H1 (cell line): ENCODE results near the gene MAPK8IP3. TPM values are rescaled to one million over a fixed set of nuclear protein-coding genes. Genes with fewer than 3 reads are reported as not detected.
A peak's percentile ranks its signal among the peaks of the same experiment; 100 is the strongest.
"Not testable (repeated sequence)": the region's sequence is repeated elsewhere in the genome, so short reads cannot be mapped to it uniquely, and the experiment has no call there.

ENCODE experiments used
- CTCF ChIA-PET: fragments of 300-600 bp; sonication (Branson Sonifier 250); formaldehyde crosslinking; loops from one replicate; lab custom pipeline; 2021; ENCODE audit not compliant: partially characterized antibody; lab: Charles Lee
- POLR2A ChIA-PET: fragments of 300-600 bp; sonication (Branson Sonifier 250); formaldehyde crosslinking; loops from one replicate; lab custom pipeline; 2021; ENCODE audit warnings: inconsistent platforms; ENCODE audit not compliant: partially characterized antibody; lab: Charles Lee
- DNase-seq, 2 experiments: peaks; one replicate each; pipeline versions ENCODE4 v3.0.0 to v3.0.0-alpha.2; 2010 to 2022; ENCODE audit warnings: low spot score in 2 of 2, low read depth in 1 of 2, mixed read lengths in 1 of 2
- FAIRE-seq: peaks from 2 replicates; lab custom pipeline; 2011; peaks lifted over from hg19 to GRCh38; lab: Jason Lieb, UNC
- H2AFZ ChIP-seq: 2 replicates; pipeline ENCODE4 v1.8.1; 2012; ENCODE audit warnings: low read length, inconsistent platforms
- H2AK5ac ChIP-seq: 2 replicates; pipeline ENCODE4 v1.6.1; 2013; ENCODE audit warnings: low read depth, low read length
- H2BK120ac ChIP-seq: replicated peaks from 2 replicates; pipeline ENCODE3; 2013; ENCODE audit warnings: low read depth, low read length, inconsistent platforms
- H2BK12ac ChIP-seq: 2 replicates; pipeline ENCODE4 v1.6.1; 2013; ENCODE audit warnings: low read depth, low read length
- H2BK15ac ChIP-seq: 2 replicates; pipeline ENCODE4 v1.6.1; 2013; ENCODE audit warnings: low read length
- H2BK20ac ChIP-seq: 2 replicates; pipeline ENCODE4 v1.6.1; 2013; ENCODE audit warnings: low read length
- H2BK5ac ChIP-seq: 2 replicates; pipeline ENCODE4 v1.6.1; 2013; ENCODE audit warnings: low read depth, low read length
- H3K14ac ChIP-seq: 2 replicates; pipeline ENCODE4 v1.6.1; 2013; ENCODE audit warnings: inconsistent platforms; ENCODE audit not compliant: insufficient read length
- H3K18ac ChIP-seq: 2 replicates; pipeline ENCODE4 v1.6.1; 2013; ENCODE audit warnings: low read length; ENCODE audit errors: extremely low read depth
- H3K23ac ChIP-seq: 2 replicates; pipeline ENCODE4 v1.6.1; 2013; ENCODE audit warnings: inconsistent platforms; ENCODE audit not compliant: insufficient read length
- H3K23me2 ChIP-seq: 2 replicates; pipeline ENCODE4 v1.6.1; 2013; ENCODE audit warnings: low read depth, low read length
- H3K27ac ChIP-seq: 2 replicates; pipeline ENCODE4 v1.6.1; 2011; ENCODE audit warnings: low read depth, low read length, inconsistent platforms
- H3K27me3 ChIP-seq, 4 experiments: replicated peaks in 1 of 4; 1 replicate in 1 of 4; 2 replicates in 3 of 4; pipeline versions ENCODE4 v1.6.1 to v1.8.1; 2011 to 2013; ENCODE audit warnings: low read length in 3 of 4, mild to moderate bottlenecking in 3 of 4, inconsistent platforms in 2 of 4, mixed read lengths in 2 of 4, moderate library complexity in 1 of 4; ENCODE audit not compliant: control insufficient read depth in 3 of 4, insufficient read depth in 3 of 4; ENCODE audit errors: extremely low read depth in 1 of 4
- H3K36me3 ChIP-seq, 4 experiments: 2 replicates each; pipeline versions ENCODE4 v1.6.1 to v1.8.1; 2011 to 2013; ENCODE audit warnings: mild to moderate bottlenecking in 4 of 4, low read length in 3 of 4, moderate library complexity in 2 of 4, control low read depth in 1 of 4, inconsistent platforms in 1 of 4; ENCODE audit not compliant: insufficient read depth in 4 of 4, control insufficient read depth in 2 of 4
- H3K4ac ChIP-seq: replicated peaks from 2 replicates; pipeline ENCODE3; 2013; ENCODE audit warnings: low read length, low read depth, mixed read lengths, inconsistent platforms; ENCODE audit not compliant: insufficient read length
- H3K4me1 ChIP-seq, 4 experiments: replicated peaks in 1 of 4; 1 replicate in 1 of 4; 2 replicates in 3 of 4; pipeline versions ENCODE4 v1.6.1 to v1.8.1; 2011 to 2013; ENCODE audit warnings: low read length in 3 of 4, inconsistent platforms in 2 of 4, mixed read lengths in 1 of 4; ENCODE audit not compliant: insufficient read depth in 4 of 4, control insufficient read depth in 3 of 4
- H3K4me2 ChIP-seq, 2 experiments: 2 replicates each; pipeline versions ENCODE4 v1.6.1 to v1.8.1; 2011 to 2013; ENCODE audit warnings: low read depth in 2 of 2, low read length in 2 of 2, control low read depth in 1 of 2, inconsistent platforms in 1 of 2, mild to moderate bottlenecking in 1 of 2; ENCODE audit not compliant: insufficient read depth in 1 of 2
- H3K4me3 ChIP-seq, 4 experiments: fragments of 200-600, 300-600 bp in 1 of 4; sonication (generic), shearing (Covaris generic), sonication (Bioruptor Twin) in 1 of 4; 2 replicates each; pipeline versions ENCODE4 v1.5.1 to v1.8.1; 2011 to 2016; ENCODE audit warnings: low read length in 4 of 4, low read depth in 3 of 4, control low read depth in 2 of 4, inconsistent platforms in 2 of 4, mild to moderate bottlenecking in 2 of 4, mixed read lengths in 1 of 4, moderate library complexity in 1 of 4; ENCODE audit not compliant: insufficient read depth in 2 of 4; ENCODE audit errors: extremely low read depth in 1 of 4
- H3K56ac ChIP-seq: replicated peaks from 2 replicates; pipeline ENCODE3; 2013; ENCODE audit warnings: low read depth, mild to moderate bottlenecking, mixed read lengths, low read length, inconsistent platforms; ENCODE audit not compliant: insufficient read length
- H3K79me1 ChIP-seq: 2 replicates; pipeline ENCODE4 v1.6.1; 2013; ENCODE audit warnings: low read depth, low read length, control low read depth
- H3K79me2 ChIP-seq, 2 experiments: 2 replicates each; pipeline versions ENCODE4 v1.6.1 to v1.8.1; 2012 to 2013; ENCODE audit warnings: low read length in 2 of 2, mild to moderate bottlenecking in 2 of 2, inconsistent platforms in 1 of 2; ENCODE audit not compliant: insufficient read depth in 2 of 2, control insufficient read depth in 1 of 2
- H3K9ac ChIP-seq, 4 experiments: replicated peaks in 1 of 4; 1 replicate in 1 of 4; 2 replicates in 3 of 4; pipeline versions ENCODE4 v1.6.1 to v1.8.1; 2011 to 2013; ENCODE audit warnings: low read depth in 3 of 4, low read length in 3 of 4, control low read depth in 2 of 4, mild to moderate bottlenecking in 2 of 4, moderate library complexity in 2 of 4, inconsistent platforms in 1 of 4; ENCODE audit errors: extremely low read depth in 1 of 4
- H3K9me3 ChIP-seq, 2 experiments: 2 replicates each; pipeline versions ENCODE4 v1.6.1 to v1.8.1; 2012 to 2013; ENCODE audit warnings: mild to moderate bottlenecking in 2 of 2, moderate library complexity in 2 of 2, control low read depth in 1 of 2, inconsistent platforms in 1 of 2, low read depth in 1 of 2, low read length in 1 of 2, mixed read lengths in 1 of 2; ENCODE audit not compliant: insufficient read depth in 2 of 2
- H4K20me1 ChIP-seq, 2 experiments: replicated peaks in 1 of 2; 2 replicates each; pipeline versions ENCODE3 to v1.8.1; 2011 to 2013; ENCODE audit warnings: inconsistent platforms in 2 of 2, low read length in 2 of 2, mild to moderate bottlenecking in 1 of 2; ENCODE audit not compliant: insufficient read depth in 2 of 2, control insufficient read depth in 1 of 2
- H4K5ac ChIP-seq: 2 replicates; pipeline ENCODE4 v1.6.1; 2013; ENCODE audit warnings: low read length, low read depth, mixed read lengths, inconsistent platforms; ENCODE audit not compliant: insufficient read length
- H4K8ac ChIP-seq: 2 replicates; pipeline ENCODE4 v1.8.0; 2013; ENCODE audit warnings: mild to moderate bottlenecking, moderate library complexity, low read length, inconsistent platforms; ENCODE audit not compliant: insufficient read depth; ENCODE audit errors: extremely low read depth
- H4K91ac ChIP-seq: replicated peaks from 2 replicates; pipeline ENCODE3; 2013; ENCODE audit warnings: low read length, mixed read lengths, inconsistent platforms; ENCODE audit not compliant: insufficient read length
- ASH2L ChIP-seq: fragments of 200-600, 300-600 bp; sonication (generic); IDR thresholded peaks from one replicate; pipeline ENCODE4 v1.7.1; 2017; ENCODE audit warnings: low read length
- WGBS, 2 experiments: shearing (Covaris generic) in 1 of 2; methylation state at CpG; one replicate each; pipeline versions ENCODE4 v1.1.6 to v1.1.7; 2013 to 2015; ENCODE audit warnings: low lambda C conversion rate in 2 of 2, mixed read lengths in 2 of 2, inconsistent platforms in 1 of 2, low coverage in 1 of 2, missing lambda C conversion rate in 1 of 2; ENCODE audit not compliant: insufficient replicate concordance in 2 of 2, insufficient coverage in 1 of 2, insufficient read length in 1 of 2; ENCODE audit errors: extremely low coverage in 1 of 2, missing lambda C conversion rate in 1 of 2; 5-methylcytosine and 5-hydroxymethylcytosine counted together
- polyA plus RNA-seq, 7 experiments: library from polyadenylated mRNA; depleted of rRNA in 3 of 7; stranded (reverse) in 5 of 7; unstranded in 2 of 7; fragments of >200 nt in 5 of 7; fragments of 200-250 nt in 2 of 7; gene quantifications; 1 replicate in 5 of 7; 2 replicates in 1 of 7; 4 replicates in 1 of 7; pipeline versions ENCODE4 v1.2.1 to v1.2.3, GENCODE V29; 2011 to 2013; ENCODE audit warnings: missing spikeins in 2 of 7, mixed read lengths in 2 of 7
- total RNA-seq: library from RNA; stranded (reverse); fragmentation: NEBNext Ultra II Directional; extraction: Animal tissue kit (Norgen Biotek cat#: 25700); gene quantifications from 2 replicates; pipeline ENCODE4 v1.2.1, GENCODE V29; 2021

MAPK8IP3 gene
- total and polyA plus RNA-seq, 2 of the 8 experiments (the other 6 are each of a cell fraction or from before 2014, with no cell fraction given): 16.9 to 43.4 TPM

GRCh38 chr16:1705324-1705687 is 689 bp upstream of the MAPK8IP3 start:
- Histone ChIP-seq H3K4me1 (peaks cover 0 to 16% (median 3%) of the 10 kb centered on the region in 4 experiments; a peak in 4 of 7 replicates), H3K4me3 (peak overlapping the region; percentile 89 to 97 (median 94)), H4K5ac (peak overlapping the region; percentile 70), H3K79me1 (peaks cover 10% of the 10 kb centered on the region), H3K27ac (peak overlapping the region; percentile 85), H3K4ac (peak overlapping the region; percentile 98)
- not testable (repeated sequence) for H3K27me3 ChIP-seq, H3K9me3 ChIP-seq
- CTCF ChIA-PET: interaction anchor here (0.6 to 2.1 kb wide), 21 partner anchors 8 to 482 kb away, joined by 3 to 16 read pairs (median 4); partner anchors contain the start of genes EME2 and MRPS34
- TF ChIP-seq ASH2L: peak; percentile 2
- TF ChIP-seq, all 59 proteins: peak for 1; not testable (repeated sequence) for 58
- Histone ChIP-seq H3K23me2 (peaks cover 11% of the 10 kb centered on the region), H3K36me3 (peaks cover 7 to 23% (median 14%) of the 10 kb centered on the region in 4 experiments; a peak in 6 of 8 replicates), H3K56ac (peak overlapping the region; percentile 73), H4K8ac (peak overlapping the region; percentile 73; the same call in 1 of the 2 replicates), H3K9ac (peak overlapping the region; percentile 51 to 88 (median 86)), H2BK15ac (0 out of 2 replicates have a peak overlapping the region, but pooled peaks have one; percentile 61), H3K18ac (peak overlapping the region; percentile 93), H4K91ac (peak overlapping the region; percentile 98), H2BK5ac (peak overlapping the region; percentile 96), H3K4me2 (peak overlapping the region; percentile 68 to 81), H4K20me1 (peaks cover 13 to 21% of the 10 kb centered on the region in 2 experiments), H3K79me2 (peaks cover 3 to 35% of the 10 kb centered on the region in 2 experiments; a peak in 3 of 4 replicates)
- WGBS, 2 experiments: 3% methylated on average over 14 of the region's 16 CpGs; no CpG with 5 or more reads in 1 of the 2 experiments
- POLR2A ChIA-PET: interaction anchor here (0.6 to 4.4 kb wide), 16 partner anchors 9 to 640 kb away, joined by 3 to 35 read pairs (median 5); partner anchors contain the start of genes EME2, JPT2, MRPS34 and NME3
- not testable (repeated sequence) for DNase-seq, H2BK20ac ChIP-seq, H2BK120ac ChIP-seq, H3K14ac ChIP-seq, H3K23ac ChIP-seq, FAIRE-seq, H2BK12ac ChIP-seq, H2AK5ac ChIP-seq, H2AFZ ChIP-seq
